ENCODE data around the gene PTX4. TPM values are rescaled to one million over a fixed set of nuclear protein-coding genes. Genes with fewer than 3 reads are reported as not detected.

The PTX4 gene
- total RNA-seq, 1 experiment from 2014 or later: not detected

DNA sequence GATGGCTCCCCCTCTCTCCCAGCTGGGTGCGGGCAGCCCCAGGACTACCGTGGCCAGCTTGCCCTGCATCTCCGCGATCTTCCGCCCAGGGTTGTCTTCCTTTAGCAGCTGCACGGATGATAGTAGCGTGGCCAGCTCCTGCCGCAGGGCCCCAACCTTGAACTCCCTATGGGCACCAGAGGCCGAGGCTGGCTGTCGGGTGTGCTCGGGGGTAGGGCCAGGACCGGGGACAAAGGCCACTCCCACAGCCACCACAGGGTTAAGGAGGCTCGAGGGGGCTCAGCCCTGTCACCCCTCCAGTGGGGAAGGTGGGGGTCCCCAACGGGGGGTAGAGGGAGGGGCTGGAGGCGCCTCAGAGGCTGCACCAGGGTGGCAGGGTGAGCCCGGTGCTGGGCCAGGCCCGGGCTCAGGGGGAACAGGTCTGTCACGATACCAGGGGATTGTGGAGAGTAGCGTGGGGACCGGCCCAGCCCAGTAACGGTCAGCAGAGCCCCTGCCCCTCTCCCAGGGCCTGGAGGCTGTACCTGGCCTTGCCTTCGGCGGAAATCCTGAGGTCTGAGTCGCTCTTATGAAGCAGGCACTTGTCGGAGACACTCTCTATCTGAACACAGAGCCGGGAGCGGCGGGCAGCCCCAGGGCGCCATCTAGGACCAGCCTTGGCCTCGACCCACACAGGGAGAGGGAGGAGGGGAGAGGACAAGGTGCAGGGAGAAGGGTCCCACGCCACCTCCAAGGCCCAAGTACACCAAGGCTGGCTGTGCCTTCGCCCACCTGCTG, 52.6 kb downstream of the PTX4 start:
- Histone ChIP-seq H3K18ac (ENCODE audit: insufficient read length, low read depth, low read length) (no peak overlapping the region), H3K14ac (ENCODE audit: insufficient read depth, low read length) (no peak overlapping the region), H4K20me1 (ENCODE audit: control insufficient read depth, insufficient read depth, insufficient read length) (no peaks in the 10 kb centered on the region), H2BK120ac (ENCODE audit: low read depth, low read length, poor library complexity, severe bottlenecking) (no peak overlapping the region), H2BK15ac (ENCODE audit: low read depth, low read length) (no peak overlapping the region), H4K91ac (ENCODE audit: insufficient read length, low read depth, low read length) (no peak overlapping the region), H3K4me1 (ENCODE audit: insufficient read depth, low read length) (no peaks in the 10 kb centered on the region), H4K5ac (ENCODE audit: insufficient read length, low read depth, low read length) (no peak overlapping the region), H3K79me2 (ENCODE audit: insufficient read depth, low read length) (no peaks in the 10 kb centered on the region), H3K9ac (ENCODE audit: extremely low read depth, insufficient read length, low read length) (no peak overlapping the region), H3K23ac (ENCODE audit: insufficient read length, low read depth, low read length) (no peak overlapping the region), H3K79me1 (ENCODE audit: insufficient read depth, low read depth, low read length, poor library complexity, severe bottlenecking) (no peaks in the 10 kb centered on the region), H3K4me2 (ENCODE audit: insufficient read depth, insufficient read length, low read length) (no peak overlapping the region), H3K56ac (ENCODE audit: insufficient read length, low read depth, low read length) (no peak overlapping the region), H3K23me2 (ENCODE audit: insufficient read length, low read depth, low read length, poor library complexity, severe bottlenecking) (no peaks in the 10 kb centered on the region), H3K27me3 (ENCODE audit: insufficient read depth, low read length) (no peaks in the 10 kb centered on the region), H3K27ac (ENCODE audit: insufficient read length, low read depth, low read length) (no peak overlapping the region), H4K8ac (replicated peaks; ENCODE audit: insufficient read length, low read depth, low read length) (no peak overlapping the region), H3K9me3 (ENCODE audit: control insufficient read depth, low read depth, low read length) (no peaks in the 10 kb centered on the region), H2BK5ac (ENCODE audit: insufficient read length, low read length) (no peak overlapping the region), H2AK5ac (ENCODE audit: insufficient read length, low read length) (no peak overlapping the region), H2BK12ac (ENCODE audit: insufficient read length, low read depth, low read length) (no peak overlapping the region), H3T11ph (ENCODE audit: low read length) (no peak overlapping the region), H2BK20ac (ENCODE audit: low read depth, low read length, poor library complexity, severe bottlenecking) (no peak overlapping the region), H3K4ac (ENCODE audit: low read depth, low read length) (no peak overlapping the region), H2AFZ (ENCODE audit: low read length) (no peak overlapping the region)
- H3K4me3 Mint-ChIP-seq: no peak overlapping the region
- no peaks in the 10 kb centered on the region for H3K9me3 Mint-ChIP-seq
- TF ChIP-seq, protein P1, sequence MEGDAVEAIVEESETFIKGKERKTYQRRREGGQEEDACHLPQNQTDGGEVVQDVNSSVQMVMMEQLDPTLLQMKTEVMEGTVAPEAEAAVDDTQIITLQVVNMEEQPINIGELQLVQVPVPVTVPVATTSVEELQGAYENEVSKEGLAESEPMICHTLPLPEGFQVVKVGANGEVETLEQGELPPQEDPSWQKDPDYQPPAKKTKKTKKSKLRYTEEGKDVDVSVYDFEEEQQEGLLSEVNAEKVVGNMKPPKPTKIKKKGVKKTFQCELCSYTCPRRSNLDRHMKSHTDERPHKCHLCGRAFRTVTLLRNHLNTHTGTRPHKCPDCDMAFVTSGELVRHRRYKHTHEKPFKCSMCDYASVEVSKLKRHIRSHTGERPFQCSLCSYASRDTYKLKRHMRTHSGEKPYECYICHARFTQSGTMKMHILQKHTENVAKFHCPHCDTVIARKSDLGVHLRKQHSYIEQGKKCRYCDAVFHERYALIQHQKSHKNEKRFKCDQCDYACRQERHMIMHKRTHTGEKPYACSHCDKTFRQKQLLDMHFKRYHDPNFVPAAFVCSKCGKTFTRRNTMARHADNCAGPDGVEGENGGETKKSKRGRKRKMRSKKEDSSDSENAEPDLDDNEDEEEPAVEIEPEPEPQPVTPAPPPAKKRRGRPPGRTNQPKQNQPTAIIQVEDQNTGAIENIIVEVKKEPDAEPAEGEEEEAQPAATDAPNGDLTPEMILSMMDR (conservative IDR thresholded peaks at IDR 0.05): peak; percentile 21; the same call in 1 of the 3 replicates
- no peaks in the 10 kb centered on the region for H3K36me3 Mint-ChIP-seq (ENCODE audit: insufficient read depth in 1 of 3, low read depth in 3 of 3)
- no peaks in the 10 kb centered on the region; a peak in 1 of 4 replicates for H3K4me1 Mint-ChIP-seq
- DNase-seq: peak; percentile 60
- no CpG with 5 or more reads among the region's 32 CpGs for WGBS (ENCODE audit: extremely low coverage, insufficient read length, low lambda C conversion rate)
- no peak overlapping the region; a peak in 1 of 7 replicates for H3K27ac Mint-ChIP-seq
- H3K27me3 Mint-ChIP-seq (ENCODE audit: low read depth): no peaks in the 10 kb centered on the region

Other genes with a start within 250 kb of the PTX4 start
- gene TPSAB1, start 248.2 kb downstream of the PTX4 start, total RNA-seq (2021): not detected in 2 replicates
- not detected in 2 replicates for gene TPSD1, start 232.9 kb downstream of the PTX4 start, total RNA-seq (2021)
- gene UBE2I, start 179.3 kb downstream of the PTX4 start, total RNA-seq (2021): 286 and 290 TPM in 2 replicates
- gene BAIAP3, start 155.3 kb downstream of the PTX4 start, total RNA-seq (2021): 5.9 and 6.8 TPM in 2 replicates
- gene TSR3, start 137.1 kb downstream of the PTX4 start, total RNA-seq (2021): 58.8 and 65.0 TPM in 2 replicates
- gene GNPTG, start 137.0 kb downstream of the PTX4 start, total RNA-seq (2021): 29.4 and 29.7 TPM in 2 replicates
- 32.0 and 33.3 TPM in 2 replicates for gene UNKL, start 74.2 kb downstream of the PTX4 start, total RNA-seq (2021)
- 11.4 and 12.3 TPM in 2 replicates for gene UQCC4, start 68.2 kb downstream of the PTX4 start, total RNA-seq (2021)
- gene PERCC1, start 57.9 kb downstream of the PTX4 start, total RNA-seq (2021): not detected in 2 replicates
- gene CCDC154, start 44.4 kb downstream of the PTX4 start, total RNA-seq (2021): 1.3 and 2.0 TPM in 2 replicates
- 70.0 and 75.3 TPM in 2 replicates for gene CLCN7, start 13.9 kb downstream of the PTX4 start, total RNA-seq (2021)
- gene TELO2, start 4.4 kb upstream of the PTX4 start, total RNA-seq (2021): 93.4 and 98.9 TPM in 2 replicates
- gene TMEM204, start 44.7 kb upstream of the PTX4 start, total RNA-seq (2021): not detected in 2 replicates
- 21.3 and 24.0 TPM in 2 replicates for gene IFT140, start 123.1 kb upstream of the PTX4 start, total RNA-seq (2021)
- gene CRAMP1, start 123.4 kb upstream of the PTX4 start, total RNA-seq (2021): 39.2 and 46.2 TPM in 2 replicates
- gene JPT2, start 189.3 kb upstream of the PTX4 start, total RNA-seq (2021): 200 and 206 TPM in 2 replicates
- 49.4 and 51.3 TPM in 2 replicates for gene MAPK8IP3, start 217.3 kb upstream of the PTX4 start, total RNA-seq (2021)

Data from H9 (cell line).